GM18873 (cell line): ENCODE measurements around the gene CTNNBL1.

Source experiments
- ATAC-seq: cut with Tn5 transposase; IDR thresholded peaks from one replicate; pipeline ENCODE4 v1.9.1; 2021; ENCODE audit warnings: mild to moderate bottlenecking, moderate library complexity, moderate number of reproducible peaks; ENCODE audit not compliant: unreplicated experiment, low FRiP score

The CTNNBL1 gene

GRCh38 chr20:37735541-37735940, 41.7 kb downstream of the CTNNBL1 start:
- no peak for ATAC-seq

GRCh38 chr20:37736132-37736531, 42.3 kb downstream of the CTNNBL1 start:
- no peak for ATAC-seq

- ATAC-seq, result no peak
Observed at GRCh38 chr20:37737826-37738420, 44.1 kb downstream of the CTNNBL1 start.

GRCh38 chr20:37741055-37741454, 47.2 kb downstream of the CTNNBL1 start:
- ATAC-seq, result no peak

GRCh38 chr20:37741570-37741969, 47.7 kb downstream of the CTNNBL1 start:
- no peak for ATAC-seq

GRCh38 chr20:37742131-37742530, 48.3 kb downstream of the CTNNBL1 start:
- no peak for ATAC-seq

GRCh38 chr20:37744347-37744746, 50.5 kb downstream of the CTNNBL1 start:
- no peak for ATAC-seq

- ATAC-seq, result no peak
Observed at GRCh38 chr20:37745553-37745952, 51.7 kb downstream of the CTNNBL1 start.

- no peak for ATAC-seq
Observed at GRCh38 chr20:37748015-37748414, 54.2 kb downstream of the CTNNBL1 start.

GRCh38 chr20:37749218-37749617, 55.4 kb downstream of the CTNNBL1 start:
- no peak for ATAC-seq

- no peak for ATAC-seq
Observed at GRCh38 chr20:37749620-37750403, 56.0 kb downstream of the CTNNBL1 start.

- ATAC-seq, result no peak
Observed at GRCh38 chr20:37755665-37756064, 61.8 kb downstream of the CTNNBL1 start.

- ATAC-seq, result no peak
Observed at GRCh38 chr20:37756234-37756633, 62.4 kb downstream of the CTNNBL1 start.

- ATAC-seq, result no peak
Observed at GRCh38 chr20:37757550-37757949, 63.7 kb downstream of the CTNNBL1 start.

GRCh38 chr20:37758332-37758731, 64.5 kb downstream of the CTNNBL1 start:
- ATAC-seq, result no peak

- no peak for ATAC-seq
Observed at GRCh38 chr20:37759052-37759553, 65.3 kb downstream of the CTNNBL1 start.

- no peak for ATAC-seq
Observed at GRCh38 chr20:37759761-37760209, 66.0 kb downstream of the CTNNBL1 start.

GRCh38 chr20:37760322-37760721, 66.5 kb downstream of the CTNNBL1 start:
- ATAC-seq, result no peak

- ATAC-seq, result no peak
Observed at GRCh38 chr20:37762716-37763485, 69.1 kb downstream of the CTNNBL1 start.

- no peak for ATAC-seq
Observed at GRCh38 chr20:37764333-37764935, 70.6 kb downstream of the CTNNBL1 start.

GRCh38 chr20:37770908-37771307, 77.1 kb downstream of the CTNNBL1 start:
- no peak for ATAC-seq
